ACC112 (cell line): Measurements from ENCODE around the gene CACNA1H.
"Not testable (repeated sequence)": the region's sequence is repeated elsewhere in the genome, so short reads cannot be mapped to it uniquely, and the experiment has no call there.

Source experiments
- H2AFZ ChIP-seq: fragments of 200-600 bp; sonication (generic); one replicate; pipeline ENCODE4 v1.6.0; 2017; ENCODE audit warnings: antibody characterized with exemption, low read length; ENCODE audit not compliant: unreplicated experiment
- H3K27ac ChIP-seq: fragments of 200-600 bp; sonication (generic); 2 replicates; pipeline ENCODE4 v1.5.1; 2014; ENCODE audit warnings: low read depth, mild to moderate bottlenecking, antibody characterized with exemption, low read length, moderate library complexity
- H3K27me3 ChIP-seq: fragments of 200-600 bp; sonication (generic); 2 replicates; pipeline ENCODE4 v1.6.1; 2014; ENCODE audit warnings: mild to moderate bottlenecking, antibody characterized with exemption, low read length, moderate library complexity, mixed read lengths; ENCODE audit not compliant: insufficient read depth
- H3K36me3 ChIP-seq: fragments of 200-600 bp; sonication (generic); 2 replicates; pipeline ENCODE4 v1.6.1; 2016; ENCODE audit warnings: mild to moderate bottlenecking, antibody characterized with exemption, low read length, moderate library complexity, mixed read lengths; ENCODE audit not compliant: insufficient read depth
- H3K4me1 ChIP-seq: fragments of 200-600 bp; sonication (generic); one replicate; pipeline ENCODE4 v1.6.1; 2016; ENCODE audit warnings: low read length, mixed read lengths; ENCODE audit not compliant: insufficient read depth, unreplicated experiment, control insufficient read depth
- H3K4me3 ChIP-seq: fragments of 200-600 bp; sonication (generic); 2 replicates; pipeline ENCODE4 v1.5.1; 2014; ENCODE audit warnings: mild to moderate bottlenecking, low read depth, low read length
- H3K79me2 ChIP-seq: fragments of 200-600 bp; sonication (generic); one replicate; pipeline ENCODE4 v1.6.0; 2016; ENCODE audit warnings: low read length; ENCODE audit not compliant: control insufficient read depth, unreplicated experiment, insufficient read depth

Gene CACNA1H

GRCh38 chr16:1184980-1185379, 32.1 kb downstream of the CACNA1H start:
- Histone ChIP-seq H3K27ac (no peak overlapping the region), H3K36me3 (no peaks in the 10 kb centered on the region), H3K4me1 (peaks cover 22% of the 10 kb centered on the region), H3K79me2 (no peaks in the 10 kb centered on the region), H3K4me3 (no peak overlapping the region), H3K27me3 (peaks cover 5% of the 10 kb centered on the region; the same call in 1 of the 2 replicates), H2AFZ (no peak overlapping the region)

GRCh38 chr16:1185460-1186207, 32.7 kb downstream of the CACNA1H start:
- H3K79me2 ChIP-seq, H3K4me3 ChIP-seq, H3K27ac ChIP-seq, H3K36me3 ChIP-seq, H3K27me3 ChIP-seq, H2AFZ ChIP-seq: not testable (repeated sequence)
- H3K4me1 ChIP-seq, result peaks cover 22% of the 10 kb centered on the region

GRCh38 chr16:1188432-1189189, 35.7 kb downstream of the CACNA1H start:
- H2AFZ ChIP-seq, result no peak overlapping the region
- H3K36me3 ChIP-seq, result no peaks in the 10 kb centered on the region
- H3K4me1 ChIP-seq, result peaks cover 3% of the 10 kb centered on the region
- H3K79me2 ChIP-seq, result no peaks in the 10 kb centered on the region
- H3K27me3 ChIP-seq, result peaks cover 5% of the 10 kb centered on the region; the same call in 1 of the 2 replicates
- no peak overlapping the region for H3K27ac ChIP-seq
- H3K4me3 ChIP-seq, result no peak overlapping the region

GRCh38 chr16:1189455-1189854, 36.5 kb downstream of the CACNA1H start:
- H3K4me1 ChIP-seq, result no peaks in the 10 kb centered on the region
- H3K27ac ChIP-seq, result no peak overlapping the region
- H2AFZ ChIP-seq, result no peak overlapping the region
- no peaks in the 10 kb centered on the region for H3K79me2 ChIP-seq
- H3K27me3 ChIP-seq, result peaks cover 5% of the 10 kb centered on the region; the same call in 1 of the 2 replicates
- H3K36me3 ChIP-seq, result no peaks in the 10 kb centered on the region
- no peak overlapping the region for H3K4me3 ChIP-seq

- not testable (repeated sequence) for H3K4me1 ChIP-seq, H3K36me3 ChIP-seq, H3K79me2 ChIP-seq, H3K27ac ChIP-seq, H3K4me3 ChIP-seq, H2AFZ ChIP-seq, H3K27me3 ChIP-seq
These were observed 37.9 kb downstream of the CACNA1H start for GRCh38 chr16:1190789-1191188.

GRCh38 chr16:1192384-1193073, 39.6 kb downstream of the CACNA1H start:
- H3K4me3 ChIP-seq, result no peak overlapping the region
- H2AFZ ChIP-seq, result no peak overlapping the region
- peaks cover 2% of the 10 kb centered on the region; the same call in 1 of the 2 replicates for H3K27me3 ChIP-seq
- no peaks in the 10 kb centered on the region for H3K4me1 ChIP-seq
- H3K36me3 ChIP-seq, result no peaks in the 10 kb centered on the region
- H3K79me2 ChIP-seq, result no peaks in the 10 kb centered on the region
- no peak overlapping the region for H3K27ac ChIP-seq

- H3K4me3 ChIP-seq, result no peak overlapping the region
- H3K27ac ChIP-seq, result no peak overlapping the region
- no peak overlapping the region for H2AFZ ChIP-seq
- H3K79me2 ChIP-seq, result no peaks in the 10 kb centered on the region
- no peaks in the 10 kb centered on the region for H3K4me1 ChIP-seq
- H3K27me3 ChIP-seq, result no peaks in the 10 kb centered on the region
- H3K36me3 ChIP-seq, result no peaks in the 10 kb centered on the region
These were observed 40.4 kb downstream of the CACNA1H start for GRCh38 chr16:1193143-1193824.

- H3K27ac ChIP-seq, result no peak overlapping the region
- no peak overlapping the region for H2AFZ ChIP-seq
- H3K27me3 ChIP-seq, result no peaks in the 10 kb centered on the region
- no peaks in the 10 kb centered on the region for H3K36me3 ChIP-seq
- H3K4me1 ChIP-seq, result no peaks in the 10 kb centered on the region
- no peak overlapping the region for H3K4me3 ChIP-seq
- no peaks in the 10 kb centered on the region for H3K79me2 ChIP-seq
These were observed 41.1 kb downstream of the CACNA1H start for GRCh38 chr16:1193825-1194581.

- no peak overlapping the region for H3K4me3 ChIP-seq
- H3K4me1 ChIP-seq, result no peaks in the 10 kb centered on the region
- H3K36me3 ChIP-seq, result no peaks in the 10 kb centered on the region
- H2AFZ ChIP-seq, result no peak overlapping the region
- no peaks in the 10 kb centered on the region for H3K27me3 ChIP-seq
- no peaks in the 10 kb centered on the region for H3K79me2 ChIP-seq
- no peak overlapping the region for H3K27ac ChIP-seq
These were observed 41.9 kb downstream of the CACNA1H start for GRCh38 chr16:1194665-1195392.
